Activated naive CD4-positive, alpha-beta T cell treated with anti-CD3 and anti-CD28 coated beads, Interleukin-2, amount 10 ng/mL, durations not matched to agents 7 days and 5 days (primary cell): Measurements from ENCODE around the gene TSACC.

Experiments used
- CTCF ChIA-PET: fragments of 350-600 bp; sonication (Branson Sonifier 250); formaldehyde crosslinking; loops from one replicate; lab custom pipeline; 2021; ENCODE audit warnings: antibody characterized with exemption; lab: Charles Lee
- DNase-seq: peaks from one replicate; pipeline ENCODE4 v3.0.0-alpha.2; 2020
- H3K27ac Mint-ChIP-seq: one replicate; pipeline ENCODE4 v1.8.0; 2021; ENCODE audit warnings: mild to moderate bottlenecking, moderate library complexity, mixed read lengths
- H3K27me3 Mint-ChIP-seq: one replicate; pipeline ENCODE4 v1.8.0; 2021; ENCODE audit warnings: mild to moderate bottlenecking, mixed read lengths
- H3K36me3 Mint-ChIP-seq: one replicate; pipeline ENCODE4 v1.8.0; 2021; ENCODE audit warnings: mixed read lengths
- H3K4me1 Mint-ChIP-seq: one replicate; pipeline ENCODE4 v1.8.0; 2021; ENCODE audit warnings: mixed read lengths
- H3K4me3 Mint-ChIP-seq: one replicate; pipeline ENCODE4 v1.8.0; 2021; ENCODE audit warnings: mild to moderate bottlenecking, moderate library complexity, mixed read lengths
- H3K9me3 Mint-ChIP-seq: one replicate; pipeline ENCODE4 v1.8.0; 2021; ENCODE audit warnings: mixed read lengths

TSACC gene

GRCh38 chr1:156338180-156338976 is at the start of gene TSACC, which contains the start of gene CCT3:
Gene TSACC, plus strand, starts transcription at chr1:156338526. Its CDS starts 1,232 bp downstream, at chr1:156339758.
Gene CCT3, minus strand, starts transcription at chr1:156338292. Its CDS starts 108 bp downstream, at chr1:156338184.
- no peaks in the 10 kb centered on the region for H3K9me3 Mint-ChIP-seq
- H3K27me3 Mint-ChIP-seq, result peaks cover 5% of the 10 kb centered on the region
- CTCF ChIA-PET, result interaction anchor here (0.6 to 1.9 kb wide), 2 partner anchors 16 to 380 kb away, joined by 4 to 5 read pairs; no protein-coding TSS in a partner anchor
- H3K4me3 Mint-ChIP-seq, result peak within 1 kb of the TSS; percentile 92
- peak within 1 kb of the TSS; percentile 98 for H3K27ac Mint-ChIP-seq
- peaks cover 30% of the 10 kb centered on the region for H3K36me3 Mint-ChIP-seq
- DNase-seq, result peak; percentile 99
- peaks cover 39% of the 10 kb centered on the region for H3K4me1 Mint-ChIP-seq

GRCh38 chr1:156289857-156290256 is 48.5 kb upstream of the TSACC start:
- peaks cover 14% of the 10 kb centered on the region for H3K36me3 Mint-ChIP-seq
- peaks cover 10% of the 10 kb centered on the region for H3K4me1 Mint-ChIP-seq
- no peaks in the 10 kb centered on the region for H3K9me3 Mint-ChIP-seq
- no peaks in the 10 kb centered on the region for H3K27me3 Mint-ChIP-seq
- CTCF ChIA-PET, result no interaction called here
- H3K4me3 Mint-ChIP-seq, result no peak overlapping the region
- no peak overlapping the region for H3K27ac Mint-ChIP-seq
- DNase-seq, result no peak

GRCh38 chr1:156291226-156292061 is 46.9 kb upstream of the TSACC start:
- peaks cover 20% of the 10 kb centered on the region for H3K4me1 Mint-ChIP-seq
- H3K36me3 Mint-ChIP-seq, result peaks cover 11% of the 10 kb centered on the region
- CTCF ChIA-PET, result interaction anchor here (1.2 kb wide), 1 partner anchor 28 kb away, joined by 3 read pairs; no protein-coding TSS in a partner anchor
- H3K27me3 Mint-ChIP-seq, result no peaks in the 10 kb centered on the region
- DNase-seq, result no peak
- no peak overlapping the region for H3K27ac Mint-ChIP-seq
- H3K4me3 Mint-ChIP-seq, result no peak overlapping the region
- H3K9me3 Mint-ChIP-seq, result no peaks in the 10 kb centered on the region

- H3K27ac Mint-ChIP-seq, result no peak overlapping the region
- H3K4me3 Mint-ChIP-seq, result peak overlapping the region; percentile 12
- CTCF ChIA-PET, result interaction anchor here (0.9 to 1.1 kb wide), 2 partner anchors 10 to 163 kb away, joined by 3 read pairs; partner anchors contain the start of gene TMEM79
- H3K27me3 Mint-ChIP-seq, result no peaks in the 10 kb centered on the region
- H3K36me3 Mint-ChIP-seq, result peaks cover 11% of the 10 kb centered on the region
- H3K4me1 Mint-ChIP-seq, result peaks cover 20% of the 10 kb centered on the region
- DNase-seq, result no peak
- H3K9me3 Mint-ChIP-seq, result no peaks in the 10 kb centered on the region
These were observed 45.3 kb upstream of the TSACC start for GRCh38 chr1:156293098-156293434.

- no peak overlapping the region for H3K4me3 Mint-ChIP-seq
- CTCF ChIA-PET, result interaction anchor here (0.9 to 1.1 kb wide), 2 partner anchors 10 to 163 kb away, joined by 3 read pairs; partner anchors contain the start of gene TMEM79
- DNase-seq, result no peak
- H3K27me3 Mint-ChIP-seq, result no peaks in the 10 kb centered on the region
- H3K9me3 Mint-ChIP-seq, result no peaks in the 10 kb centered on the region
- peaks cover 8% of the 10 kb centered on the region for H3K36me3 Mint-ChIP-seq
- H3K27ac Mint-ChIP-seq, result no peak overlapping the region
- peaks cover 20% of the 10 kb centered on the region for H3K4me1 Mint-ChIP-seq
These were observed 44.4 kb upstream of the TSACC start for GRCh38 chr1:156293895-156294294.

- peak within 1 kb of the TSS; percentile 90 for H3K4me3 Mint-ChIP-seq
- H3K27ac Mint-ChIP-seq, result peak within 1 kb of the TSS; percentile 77
- CTCF ChIA-PET, result interaction anchor here (1.8 kb wide), 1 partner anchor 15 kb away, joined by 4 read pairs; no protein-coding TSS in a partner anchor
- H3K9me3 Mint-ChIP-seq, result no peaks in the 10 kb centered on the region
- peaks cover 20% of the 10 kb centered on the region for H3K4me1 Mint-ChIP-seq
- no peaks in the 10 kb centered on the region for H3K27me3 Mint-ChIP-seq
- peaks cover 6% of the 10 kb centered on the region for H3K36me3 Mint-ChIP-seq
- DNase-seq, result peak; percentile 81
These were observed 42.9 kb upstream of the TSACC start, which contains the start of gene GLMP for GRCh38 chr1:156295391-156295947. Gene GLMP, minus strand, starts transcription at chr1:156295679. Its CDS starts 34 bp downstream, at chr1:156295645.

- H3K27ac Mint-ChIP-seq, result no peak within 1 kb of the TSS
- no peaks in the 10 kb centered on the region for H3K9me3 Mint-ChIP-seq
- no peak for DNase-seq
- H3K36me3 Mint-ChIP-seq, result peaks cover 4% of the 10 kb centered on the region
- no peak within 1 kb of the TSS for H3K4me3 Mint-ChIP-seq
- H3K27me3 Mint-ChIP-seq, result no peaks in the 10 kb centered on the region
- CTCF ChIA-PET, result no interaction called here
- peaks cover 17% of the 10 kb centered on the region for H3K4me1 Mint-ChIP-seq
These were observed 39.4 kb upstream of the TSACC start, which contains the start of gene VHLL for GRCh38 chr1:156298852-156299357. Gene VHLL, minus strand, starts transcription at chr1:156299307. Its CDS starts 118 bp downstream, at chr1:156299189.

- H3K4me3 Mint-ChIP-seq, result no peak overlapping the region
- no peak overlapping the region for H3K27ac Mint-ChIP-seq
- DNase-seq, result no peak
- no peaks in the 10 kb centered on the region for H3K4me1 Mint-ChIP-seq
- CTCF ChIA-PET, result interaction anchor here (2.5 kb wide), 1 partner anchor 16 kb away, joined by 6 read pairs; no protein-coding TSS in a partner anchor
- no peaks in the 10 kb centered on the region for H3K9me3 Mint-ChIP-seq
- peaks cover 17% of the 10 kb centered on the region for H3K36me3 Mint-ChIP-seq
- H3K27me3 Mint-ChIP-seq, result no peaks in the 10 kb centered on the region
These were observed 35.1 kb upstream of the TSACC start for GRCh38 chr1:156303241-156303640.

- H3K4me1 Mint-ChIP-seq, result no peaks in the 10 kb centered on the region
- CTCF ChIA-PET, result interaction anchor here (2.5 kb wide), 1 partner anchor 14 kb away, joined by 6 read pairs; no protein-coding TSS in a partner anchor
- no peak overlapping the region for H3K27ac Mint-ChIP-seq
- no peaks in the 10 kb centered on the region for H3K27me3 Mint-ChIP-seq
- no peak overlapping the region for H3K4me3 Mint-ChIP-seq
- H3K9me3 Mint-ChIP-seq, result no peaks in the 10 kb centered on the region
- no peak for DNase-seq
- peaks cover 26% of the 10 kb centered on the region for H3K36me3 Mint-ChIP-seq
These were observed 33.1 kb upstream of the TSACC start for GRCh38 chr1:156305215-156305614.

GRCh38 chr1:156308078-156308477 is 30.2 kb upstream of the TSACC start:
- Mint-ChIP-seq H3K27ac (no peak overlapping the region), H3K36me3 (peaks cover 39% of the 10 kb centered on the region), H3K27me3 (no peaks in the 10 kb centered on the region), H3K4me3 (no peak overlapping the region), H3K4me1 (no peaks in the 10 kb centered on the region), H3K9me3 (no peaks in the 10 kb centered on the region)
- DNase-seq, result no peak
- CTCF ChIA-PET, result interaction anchor here (1.4 to 1.7 kb wide), 2 partner anchors 11 to 78 kb away, joined by 3 to 8 read pairs; no protein-coding TSS in a partner anchor

- Mint-ChIP-seq H3K4me3 (no peak overlapping the region), H3K4me1 (no peaks in the 10 kb centered on the region), H3K27me3 (no peaks in the 10 kb centered on the region), H3K9me3 (no peaks in the 10 kb centered on the region), H3K36me3 (peaks cover 40% of the 10 kb centered on the region), H3K27ac (no peak overlapping the region)
- CTCF ChIA-PET, result no interaction called here
- DNase-seq, result no peak
These were observed 27.4 kb upstream of the TSACC start for GRCh38 chr1:156310962-156311361.

GRCh38 chr1:156316909-156317308 is 21.4 kb upstream of the TSACC start:
- H3K36me3 Mint-ChIP-seq, result peaks cover 47% of the 10 kb centered on the region
- no peak overlapping the region for H3K27ac Mint-ChIP-seq
- no peak overlapping the region for H3K4me3 Mint-ChIP-seq
- no peaks in the 10 kb centered on the region for H3K4me1 Mint-ChIP-seq
- no peaks in the 10 kb centered on the region for H3K9me3 Mint-ChIP-seq
- no peaks in the 10 kb centered on the region for H3K27me3 Mint-ChIP-seq
- CTCF ChIA-PET, result interaction anchor here (0.7 to 4.7 kb wide), 4 partner anchors 91 to 188 kb away, joined by 3 to 73 read pairs (median 4); no protein-coding TSS in a partner anchor
- DNase-seq, result no peak

GRCh38 chr1:156319664-156320063 is 18.7 kb upstream of the TSACC start:
- H3K27me3 Mint-ChIP-seq, result no peaks in the 10 kb centered on the region
- DNase-seq, result peak; percentile 49
- H3K27ac Mint-ChIP-seq, result no peak overlapping the region
- peaks cover 44% of the 10 kb centered on the region for H3K36me3 Mint-ChIP-seq
- H3K9me3 Mint-ChIP-seq, result no peaks in the 10 kb centered on the region
- CTCF ChIA-PET, result interaction anchor here (0.7 to 4.7 kb wide), 23 partner anchors 12 to 235 kb away, joined by 3 to 73 read pairs (median 4); partner anchors contain the start of genes SMG5 and TMEM79
- H3K4me1 Mint-ChIP-seq, result no peaks in the 10 kb centered on the region
- H3K4me3 Mint-ChIP-seq, result no peak overlapping the region
